WI38 (cell line): ENCODE results near the gene MRPL16.

Experiments
- H3K4me3 ChIP-seq: 2 replicates; pipeline ENCODE4 v1.5.1; 2011; ENCODE audit warnings: low read depth, mild to moderate bottlenecking, control low read depth, low read length
- TF ChIP-seq, protein P1 (sequence below): IDR thresholded peaks from 2 replicates; pipeline ENCODE4 v1.5.1; 2012; ENCODE audit warnings: low read depth, mild to moderate bottlenecking, control low read depth, low read length

The MRPL16 gene

DNA sequence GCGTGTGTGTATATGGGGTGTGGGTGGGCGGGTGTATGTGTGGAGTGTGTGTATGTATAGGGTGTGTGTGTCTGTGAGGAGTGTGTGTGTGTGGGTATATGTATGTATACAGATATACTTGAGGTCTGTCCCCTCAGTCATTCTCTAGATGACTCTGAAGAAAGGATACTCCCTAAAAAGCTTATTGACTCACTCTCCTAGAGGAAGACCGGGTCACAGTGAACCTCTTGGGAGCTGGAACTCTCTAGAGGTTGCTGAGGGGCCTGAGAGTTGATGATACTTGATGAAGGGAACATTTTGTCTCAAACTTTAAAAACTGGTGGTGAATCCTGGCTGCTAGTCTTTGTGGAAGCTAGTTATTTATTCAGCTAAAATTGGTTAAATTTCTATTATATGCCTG lies 40.3 kb downstream of the MRPL16 start:
- TF ChIP-seq, protein P1, sequence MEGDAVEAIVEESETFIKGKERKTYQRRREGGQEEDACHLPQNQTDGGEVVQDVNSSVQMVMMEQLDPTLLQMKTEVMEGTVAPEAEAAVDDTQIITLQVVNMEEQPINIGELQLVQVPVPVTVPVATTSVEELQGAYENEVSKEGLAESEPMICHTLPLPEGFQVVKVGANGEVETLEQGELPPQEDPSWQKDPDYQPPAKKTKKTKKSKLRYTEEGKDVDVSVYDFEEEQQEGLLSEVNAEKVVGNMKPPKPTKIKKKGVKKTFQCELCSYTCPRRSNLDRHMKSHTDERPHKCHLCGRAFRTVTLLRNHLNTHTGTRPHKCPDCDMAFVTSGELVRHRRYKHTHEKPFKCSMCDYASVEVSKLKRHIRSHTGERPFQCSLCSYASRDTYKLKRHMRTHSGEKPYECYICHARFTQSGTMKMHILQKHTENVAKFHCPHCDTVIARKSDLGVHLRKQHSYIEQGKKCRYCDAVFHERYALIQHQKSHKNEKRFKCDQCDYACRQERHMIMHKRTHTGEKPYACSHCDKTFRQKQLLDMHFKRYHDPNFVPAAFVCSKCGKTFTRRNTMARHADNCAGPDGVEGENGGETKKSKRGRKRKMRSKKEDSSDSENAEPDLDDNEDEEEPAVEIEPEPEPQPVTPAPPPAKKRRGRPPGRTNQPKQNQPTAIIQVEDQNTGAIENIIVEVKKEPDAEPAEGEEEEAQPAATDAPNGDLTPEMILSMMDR = no peak
- H3K4me3 ChIP-seq = no peak overlapping the region

DNA sequence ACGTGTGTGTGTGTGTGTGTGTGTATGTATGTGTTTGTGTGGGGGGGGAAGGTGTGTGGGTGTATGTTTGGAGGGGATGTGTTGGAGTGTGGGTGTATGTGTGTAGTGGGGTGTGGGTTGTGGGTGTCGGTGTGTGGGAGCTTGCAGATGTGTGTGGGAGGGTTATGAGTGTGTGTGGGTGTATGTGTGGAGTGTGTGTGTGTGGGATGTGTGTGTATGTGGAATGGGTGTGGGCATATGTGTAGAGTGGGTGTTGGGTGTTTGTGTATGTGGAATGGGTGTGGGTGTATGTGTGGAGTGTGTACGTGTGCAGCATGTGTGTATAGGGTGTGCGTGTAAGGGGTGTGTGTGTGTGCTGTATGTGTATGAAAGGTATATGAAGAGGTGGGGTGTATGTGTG lies 40.8 kb downstream of the MRPL16 start:
- H3K4me3 ChIP-seq = no peak overlapping the region
- TF ChIP-seq, protein P1 = no peak

DNA sequence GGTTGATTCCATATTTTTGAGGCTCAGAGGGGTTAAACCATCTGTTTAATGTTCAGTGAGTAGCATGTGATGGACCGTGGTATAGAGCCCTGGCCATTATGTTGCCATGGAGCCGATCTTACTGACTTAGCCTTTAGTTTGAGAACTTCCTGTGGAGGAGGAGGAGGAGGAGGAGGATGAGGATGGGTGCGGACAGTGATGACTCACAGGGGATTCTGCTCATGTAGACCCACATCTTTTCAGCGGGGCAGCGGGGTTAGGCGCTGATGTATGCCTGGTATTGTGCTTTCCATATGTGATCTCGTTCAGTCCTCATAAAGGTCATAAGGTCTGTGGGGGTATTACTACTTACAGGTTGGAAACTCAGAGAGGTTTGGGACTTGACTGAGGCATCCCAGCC lies 41.5 kb downstream of the MRPL16 start:
- no peak overlapping the region for H3K4me3 ChIP-seq
- TF ChIP-seq, protein P1 = no peak

DNA sequence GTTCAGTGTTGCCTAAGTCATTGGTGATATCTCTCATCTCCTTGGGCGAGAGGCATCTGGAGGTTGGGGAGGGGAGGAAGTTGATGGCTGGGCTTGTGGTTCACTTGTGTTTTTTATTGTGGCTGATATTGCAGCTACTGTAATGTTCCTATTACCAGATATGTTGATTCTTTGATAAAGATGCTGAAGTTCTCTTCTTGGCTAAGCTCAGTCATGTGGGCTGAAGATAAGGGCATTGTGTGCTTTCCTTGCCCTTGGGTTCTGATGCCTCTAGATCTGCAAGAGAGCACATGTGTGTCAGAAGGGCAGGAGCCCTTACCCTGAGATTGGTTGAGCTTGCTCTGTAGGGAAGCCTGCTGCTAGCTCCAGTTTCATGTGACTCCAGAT lies 43.4 kb downstream of the MRPL16 start:
- no peak overlapping the region for H3K4me3 ChIP-seq
- TF ChIP-seq, protein P1 = no peak

DNA sequence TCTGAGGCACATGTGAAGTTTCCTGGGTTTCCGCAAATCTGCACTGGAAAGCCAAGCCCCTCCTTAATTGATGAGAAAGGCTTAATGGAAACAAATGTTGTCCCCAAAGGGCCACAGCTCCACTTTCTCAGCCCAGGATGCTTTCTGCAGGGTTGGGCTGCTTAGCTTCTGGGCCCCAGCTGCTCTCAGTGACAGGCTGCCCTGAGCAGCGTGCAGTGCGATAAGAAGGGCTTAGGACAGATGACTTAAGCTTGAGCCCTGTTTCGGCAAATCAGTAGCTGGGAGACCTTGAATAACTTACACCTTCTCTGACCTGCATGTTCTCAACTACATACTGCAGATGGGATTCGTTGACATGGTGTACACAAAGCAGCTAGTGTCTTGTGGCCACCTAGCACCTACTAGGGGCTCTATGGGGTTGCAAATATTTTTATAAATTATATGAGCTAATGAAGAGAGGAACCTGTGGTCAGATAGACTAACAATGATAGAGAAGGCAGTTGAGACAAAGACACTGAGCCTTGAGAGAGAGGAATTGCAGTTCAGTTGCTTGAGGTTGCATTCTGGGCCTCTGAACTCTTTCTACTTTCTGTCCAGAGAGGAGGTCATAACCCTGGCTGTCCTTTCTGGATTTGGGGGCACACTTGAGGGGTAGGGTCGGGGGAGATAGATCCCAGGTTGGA lies 43.9 kb downstream of the MRPL16 start:
- no peak overlapping the region for H3K4me3 ChIP-seq
- TF ChIP-seq, protein P1 = no peak

DNA sequence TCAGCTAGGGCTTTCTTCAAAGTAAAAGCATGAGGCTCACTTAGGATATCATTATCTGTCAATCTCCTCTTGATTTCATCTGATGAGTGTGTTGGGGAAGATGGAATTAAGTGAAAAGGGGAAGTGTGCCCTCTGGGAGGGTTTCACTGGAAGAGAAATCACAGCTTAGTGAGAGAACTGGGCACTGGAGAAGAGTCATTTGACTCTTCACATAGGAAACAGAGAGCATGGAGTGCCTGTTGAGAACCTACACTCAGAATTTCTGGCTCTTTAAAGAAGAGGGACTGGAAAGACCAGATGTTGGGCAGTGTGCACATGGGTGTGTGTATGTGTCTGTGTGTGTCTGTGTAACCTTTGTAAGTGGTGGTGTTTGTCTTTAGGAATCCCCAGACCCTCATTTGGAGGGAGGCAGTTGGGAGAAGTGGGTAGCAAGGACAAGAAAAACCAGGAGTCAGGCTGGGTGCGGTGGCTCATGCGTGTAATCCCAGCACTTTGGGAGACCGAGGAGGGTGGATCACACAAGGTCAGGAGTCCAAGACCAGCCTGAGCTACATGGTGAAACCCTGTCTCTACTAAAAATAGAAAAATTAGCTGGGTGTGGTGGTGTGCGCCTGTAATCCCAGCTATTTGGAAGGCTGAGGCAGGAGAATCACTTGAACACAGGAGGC lies 45.4 kb downstream of the MRPL16 start:
- H3K4me3 ChIP-seq = no peak overlapping the region
- TF ChIP-seq, protein P1 = no peak

DNA sequence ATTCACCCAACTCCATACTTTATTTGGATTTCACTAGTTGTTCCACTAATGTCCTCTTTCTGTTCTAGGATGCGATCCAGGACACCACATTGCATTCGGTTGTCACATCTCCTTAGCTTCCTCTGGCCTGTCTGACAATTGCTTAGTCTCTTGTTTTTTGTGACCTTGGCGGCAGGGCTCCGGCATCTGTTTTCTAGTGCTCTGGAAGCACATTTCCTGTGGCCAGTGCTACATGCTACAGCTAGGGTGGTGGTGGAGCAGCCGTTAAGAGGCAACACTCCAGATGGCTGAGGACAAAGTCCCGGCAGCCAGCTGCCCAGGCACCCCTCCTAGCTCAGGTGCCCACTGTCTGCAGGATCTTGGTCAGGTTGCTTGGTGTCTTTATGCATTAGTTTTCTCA lies 48.6 kb downstream of the MRPL16 start:
- TF ChIP-seq, protein P1 = no peak
- no peak overlapping the region for H3K4me3 ChIP-seq
